ENCODE data around the gene MAN2A1. TPM values are rescaled to one million over a fixed set of nuclear protein-coding genes. Genes with fewer than 3 reads are reported as not detected.

The MAN2A1 gene
- total RNA-seq, 1 experiment from 2014 or later = 78.0 TPM

GRCh38 chr5:109721741-109722140, 32.0 kb downstream of the MAN2A1 start:
- Mint-ChIP-seq H3K4me3 (no peak overlapping the region), H3K9me3 (no peaks in the 10 kb centered on the region), H3K4me1 (peaks cover 3 to 6% of the 10 kb centered on the region in 2 experiments), H3K36me3 (ENCODE audit: insufficient read depth in 1 of 3, low read depth in 3 of 3) (peaks cover 4 to 30% (median 29%) of the 10 kb centered on the region in 3 experiments; a peak in 6 of 7 replicates), H3K27ac (no peak overlapping the region; a peak in 1 of 7 replicates), H3K27me3 (ENCODE audit: low read depth) (no peaks in the 10 kb centered on the region)
- Histone ChIP-seq H3K4me2 (ENCODE audit: insufficient read depth, insufficient read length, low read length) (no peak overlapping the region), H2BK20ac (ENCODE audit: low read depth, low read length, poor library complexity, severe bottlenecking) (no peak overlapping the region), H3K9ac (ENCODE audit: extremely low read depth, insufficient read length, low read length) (no peak overlapping the region), H3K56ac (ENCODE audit: insufficient read length, low read depth, low read length) (no peak overlapping the region), H2BK12ac (ENCODE audit: insufficient read length, low read depth, low read length) (no peak overlapping the region), H3K4ac (ENCODE audit: low read depth, low read length) (no peak overlapping the region), H4K5ac (ENCODE audit: insufficient read length, low read depth, low read length) (no peak overlapping the region), H2BK120ac (ENCODE audit: low read depth, low read length, poor library complexity, severe bottlenecking) (no peak overlapping the region), H3K79me2 (ENCODE audit: insufficient read depth, low read length) (peaks cover 2% of the 10 kb centered on the region; the same call in 1 of the 2 replicates), H3K79me1 (ENCODE audit: insufficient read depth, low read depth, low read length, poor library complexity, severe bottlenecking) (no peaks in the 10 kb centered on the region), H3K14ac (ENCODE audit: insufficient read depth, low read length) (no peak overlapping the region), H2AK5ac (ENCODE audit: insufficient read length, low read length) (no peak overlapping the region), H4K91ac (ENCODE audit: insufficient read length, low read depth, low read length) (no peak overlapping the region), H3K23me2 (ENCODE audit: insufficient read length, low read depth, low read length, poor library complexity, severe bottlenecking) (no peaks in the 10 kb centered on the region), H2BK5ac (ENCODE audit: insufficient read length, low read length) (no peak overlapping the region), H4K20me1 (ENCODE audit: control insufficient read depth, insufficient read depth, insufficient read length) (no peaks in the 10 kb centered on the region), H2AFZ (ENCODE audit: low read length) (no peak overlapping the region), H3T11ph (ENCODE audit: low read length) (no peak overlapping the region), H3K27me3 (ENCODE audit: insufficient read depth, low read length) (no peaks in the 10 kb centered on the region), H3K18ac (ENCODE audit: insufficient read length, low read depth, low read length) (no peak overlapping the region), H3K9me3 (ENCODE audit: control insufficient read depth, low read depth, low read length) (no peaks in the 10 kb centered on the region), H3K4me1 (ENCODE audit: insufficient read depth, low read length) (no peaks in the 10 kb centered on the region), H4K8ac (replicated peaks; ENCODE audit: insufficient read length, low read depth, low read length) (no peak overlapping the region), H3K27ac (ENCODE audit: insufficient read length, low read depth, low read length) (no peak overlapping the region), H3K23ac (ENCODE audit: insufficient read length, low read depth, low read length) (no peak overlapping the region), H2BK15ac (ENCODE audit: low read depth, low read length) (no peak overlapping the region)
- DNase-seq = no peak
- TF ChIP-seq CTCF (conservative IDR thresholded peaks at IDR 0.05) = no peak
- no CpG with 5 or more reads among the region's 1 CpG for WGBS (ENCODE audit: extremely low coverage, insufficient read length, low lambda C conversion rate)

Measured in H9 (cell line).